Effector memory CD8-positive, alpha-beta T cell (primary cell): Measurements from ENCODE around the gene L3MBTL4.
"Not testable (repeated sequence)": the region's sequence is repeated elsewhere in the genome, so short reads cannot be mapped to it uniquely, and the experiment has no call there.

Source experiments
- ATAC-seq: fragments of 150-1000 bp; cut with Tn5 transposase; replicated peaks from 2 replicates; pipeline ENCODE4 v1.10.0; 2021; ENCODE audit warnings: mild to moderate bottlenecking, moderate library complexity
- DNase-seq, 3 experiments: peaks; one replicate each; pipeline ENCODE4 v3.0.0; 2021
- H3K27ac Mint-ChIP-seq, 2 donors: one replicate each; pipeline ENCODE4 v1.8.0; 2022; ENCODE audit warnings: mild to moderate bottlenecking in 2 of 2, mixed read lengths in 2 of 2, moderate library complexity in 2 of 2
- H3K27me3 Mint-ChIP-seq, 2 donors: one replicate each; pipeline ENCODE4 v1.8.0; 2022; ENCODE audit warnings: mixed read lengths in 2 of 2
- H3K36me3 Mint-ChIP-seq: one replicate; pipeline ENCODE4 v1.8.0; 2022; ENCODE audit warnings: mild to moderate bottlenecking, moderate library complexity, mixed read lengths; ENCODE audit not compliant: insufficient read depth
- H3K4me1 Mint-ChIP-seq, 2 donors: one replicate each; pipeline ENCODE4 v1.8.0; 2022; ENCODE audit warnings: low read depth in 2 of 2, mixed read lengths in 2 of 2
- H3K4me3 Mint-ChIP-seq, 2 donors: one replicate each; pipeline ENCODE4 v1.8.0; 2022; ENCODE audit warnings: mild to moderate bottlenecking in 2 of 2, mixed read lengths in 2 of 2, moderate library complexity in 2 of 2
- H3K9me3 Mint-ChIP-seq, 2 donors: one replicate each; pipeline ENCODE4 v1.8.0; 2022; ENCODE audit warnings: mixed read lengths in 2 of 2

Gene L3MBTL4

GRCh38 chr18:6199777-6200176 is 214.9 kb downstream of the L3MBTL4 start:
- H3K36me3 Mint-ChIP-seq: no peaks in the 10 kb centered on the region

DNA sequence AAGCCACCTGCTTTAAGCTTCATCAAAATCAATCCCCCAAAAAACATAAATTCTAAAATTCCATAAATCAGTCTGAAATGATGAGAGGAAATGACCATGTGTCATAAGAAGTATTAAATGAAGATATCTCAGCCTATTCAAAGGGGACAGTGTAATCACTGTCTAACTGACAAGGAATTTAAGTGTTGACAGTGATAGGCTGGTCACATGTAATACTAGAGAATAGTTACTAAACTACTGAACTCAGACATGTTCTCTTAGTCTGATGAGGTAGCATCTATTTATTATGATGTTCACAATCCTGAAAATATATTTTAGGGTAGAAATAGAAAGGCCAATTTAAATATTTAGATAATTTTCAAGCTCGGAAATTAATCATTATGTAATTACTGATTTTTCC is 216.1 kb downstream of the L3MBTL4 start:
- Mint-ChIP-seq H3K4me1 (no peaks in the 10 kb centered on the region), H3K27ac (no peak overlapping the region), H3K36me3 (no peaks in the 10 kb centered on the region), H3K27me3 (no peaks in the 10 kb centered on the region), H3K4me3 (no peak overlapping the region), H3K9me3 (peaks cover 16 to 27% of the 10 kb centered on the region in 2 donors)
- DNase-seq: no peak
- no peak for ATAC-seq

More at GRCh38 chr18:6199777-6200176, 214.9 kb downstream of the L3MBTL4 start:
- Mint-ChIP-seq H3K27ac (no peak overlapping the region), H3K9me3 (peaks cover 17 to 27% of the 10 kb centered on the region in 2 donors), H3K4me3 (no peak overlapping the region), H3K27me3 (no peaks in the 10 kb centered on the region), H3K4me1 (no peaks in the 10 kb centered on the region)
- ATAC-seq: no peak
- DNase-seq: no peak

- H3K4me3 Mint-ChIP-seq: no peak overlapping the region
- no peak for ATAC-seq
Measured at GRCh38 chr18:6194640-6195039, 220.1 kb downstream of the L3MBTL4 start.

GRCh38 chr18:6185782-6186181 is 228.9 kb downstream of the L3MBTL4 start:
- H3K4me1 Mint-ChIP-seq, H3K27ac Mint-ChIP-seq, H3K36me3 Mint-ChIP-seq, ATAC-seq, H3K4me3 Mint-ChIP-seq, H3K27me3 Mint-ChIP-seq, DNase-seq: not testable (repeated sequence)
- peaks cover 12 to 23% of the 10 kb centered on the region in 2 donors for H3K9me3 Mint-ChIP-seq

More at GRCh38 chr18:6194640-6195039, 220.1 kb downstream of the L3MBTL4 start:
- DNase-seq: no peak
- no peak overlapping the region for H3K27ac Mint-ChIP-seq
- no peaks in the 10 kb centered on the region for H3K4me1 Mint-ChIP-seq
- H3K27me3 Mint-ChIP-seq: no peaks in the 10 kb centered on the region
- H3K36me3 Mint-ChIP-seq: no peaks in the 10 kb centered on the region
- H3K9me3 Mint-ChIP-seq: peaks cover 11 to 16% of the 10 kb centered on the region in 2 donors

GRCh38 chr18:6174983-6175745 is 239.5 kb downstream of the L3MBTL4 start:
- Mint-ChIP-seq H3K27ac (no peak overlapping the region), H3K4me3 (no peak overlapping the region), H3K36me3 (no peaks in the 10 kb centered on the region), H3K9me3 (peaks cover 4 to 19% of the 10 kb centered on the region in 2 donors), H3K4me1 (no peaks in the 10 kb centered on the region), H3K27me3 (no peaks in the 10 kb centered on the region)
- ATAC-seq (no peak), DNase-seq (no peak)

DNA sequence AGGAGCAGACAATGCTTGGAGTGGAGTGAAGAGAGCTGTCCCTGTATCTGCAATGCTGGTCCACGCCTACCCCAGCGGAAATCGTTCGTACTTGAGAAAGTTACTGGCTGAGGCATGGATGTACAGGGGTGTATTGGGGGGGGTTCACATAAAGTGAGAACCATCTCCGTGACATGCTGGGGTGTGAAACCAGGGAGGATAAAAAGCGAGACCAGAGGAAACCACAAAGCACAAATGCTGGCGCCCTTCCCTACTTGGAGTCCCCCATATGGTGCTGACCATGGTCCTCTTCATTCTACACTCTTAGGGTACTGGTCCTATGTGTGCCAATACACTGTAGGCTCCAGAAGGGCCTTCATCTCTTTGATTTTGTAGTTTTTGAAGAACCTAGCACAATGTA is 244.1 kb downstream of the L3MBTL4 start:
- no peaks in the 10 kb centered on the region for H3K36me3 Mint-ChIP-seq
- H3K4me3 Mint-ChIP-seq: no peak overlapping the region
- no peaks in the 10 kb centered on the region for H3K4me1 Mint-ChIP-seq
- H3K9me3 Mint-ChIP-seq: peaks cover 5 to 30% of the 10 kb centered on the region in 2 donors
- ATAC-seq (no peak), DNase-seq (no peak)
- H3K27ac Mint-ChIP-seq: no peak overlapping the region
- H3K27me3 Mint-ChIP-seq: no peaks in the 10 kb centered on the region

DNA sequence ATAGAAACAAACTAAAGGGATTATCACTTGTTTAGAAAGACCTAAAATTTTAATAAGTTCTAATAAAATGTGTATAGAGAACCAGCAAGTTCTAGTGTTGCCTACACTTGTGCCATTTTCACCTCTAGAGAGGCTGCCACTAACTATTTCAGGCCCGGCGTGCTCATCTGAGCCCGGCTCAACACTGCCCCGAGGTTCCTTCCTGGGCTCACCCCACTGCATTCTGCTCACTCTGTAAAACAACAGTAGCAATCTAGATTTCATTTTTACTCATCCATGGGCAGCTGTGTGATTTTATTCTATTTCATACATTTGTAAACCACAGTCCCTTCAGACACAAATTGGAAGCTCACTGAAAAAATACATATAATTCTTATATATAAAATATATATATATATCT is 253.2 kb downstream of the L3MBTL4 start:
- ATAC-seq: no peak
- H3K4me3 Mint-ChIP-seq: no peak overlapping the region

GRCh38 chr18:6159426-6159825 is 255.3 kb downstream of the L3MBTL4 start:
- ATAC-seq: no peak
- H3K9me3 Mint-ChIP-seq: peaks cover 7 to 8% of the 10 kb centered on the region in 2 donors
- H3K27ac Mint-ChIP-seq: no peak overlapping the region
- no peaks in the 10 kb centered on the region for H3K27me3 Mint-ChIP-seq
- no peak for DNase-seq
- H3K36me3 Mint-ChIP-seq: no peaks in the 10 kb centered on the region
- no peak overlapping the region for H3K4me3 Mint-ChIP-seq
- no peaks in the 10 kb centered on the region for H3K4me1 Mint-ChIP-seq

More for the DNA sequence above, 253.2 kb downstream of the L3MBTL4 start:
- Mint-ChIP-seq H3K36me3 (no peaks in the 10 kb centered on the region), H3K27me3 (no peaks in the 10 kb centered on the region), H3K4me1 (no peaks in the 10 kb centered on the region), H3K27ac (no peak overlapping the region), H3K9me3 (peaks cover 7 to 12% of the 10 kb centered on the region in 2 donors)
- DNase-seq: no peak

GRCh38 chr18:6158958-6159357 is 255.8 kb downstream of the L3MBTL4 start:
- no peaks in the 10 kb centered on the region for H3K4me1 Mint-ChIP-seq
- no peak for ATAC-seq
- H3K9me3 Mint-ChIP-seq: peaks cover 7 to 8% of the 10 kb centered on the region in 2 donors
- DNase-seq: no peak
- H3K27ac Mint-ChIP-seq: no peak overlapping the region
- H3K27me3 Mint-ChIP-seq: no peaks in the 10 kb centered on the region
- no peak overlapping the region for H3K4me3 Mint-ChIP-seq
- no peaks in the 10 kb centered on the region for H3K36me3 Mint-ChIP-seq

- no peak for DNase-seq
- H3K9me3 Mint-ChIP-seq: peaks cover 0 to 6% of the 10 kb centered on the region in 2 donors
- no peaks in the 10 kb centered on the region for H3K4me1 Mint-ChIP-seq
- H3K27me3 Mint-ChIP-seq: no peaks in the 10 kb centered on the region
- H3K4me3 Mint-ChIP-seq: no peak overlapping the region
- no peak for ATAC-seq
- no peak overlapping the region for H3K27ac Mint-ChIP-seq
- no peaks in the 10 kb centered on the region for H3K36me3 Mint-ChIP-seq
Measured at GRCh38 chr18:6156446-6156845, 258.3 kb downstream of the L3MBTL4 start.

- H3K4me3 Mint-ChIP-seq: no peak overlapping the region
- no peaks in the 10 kb centered on the region for H3K36me3 Mint-ChIP-seq
- DNase-seq: no peak
- H3K27ac Mint-ChIP-seq: no peak overlapping the region
- H3K9me3 Mint-ChIP-seq: peaks cover 0 to 6% of the 10 kb centered on the region in 2 donors
- H3K4me1 Mint-ChIP-seq: no peaks in the 10 kb centered on the region
- ATAC-seq: no peak
- no peaks in the 10 kb centered on the region for H3K27me3 Mint-ChIP-seq
Measured at GRCh38 chr18:6155707-6156106, 259.0 kb downstream of the L3MBTL4 start.

DNA sequence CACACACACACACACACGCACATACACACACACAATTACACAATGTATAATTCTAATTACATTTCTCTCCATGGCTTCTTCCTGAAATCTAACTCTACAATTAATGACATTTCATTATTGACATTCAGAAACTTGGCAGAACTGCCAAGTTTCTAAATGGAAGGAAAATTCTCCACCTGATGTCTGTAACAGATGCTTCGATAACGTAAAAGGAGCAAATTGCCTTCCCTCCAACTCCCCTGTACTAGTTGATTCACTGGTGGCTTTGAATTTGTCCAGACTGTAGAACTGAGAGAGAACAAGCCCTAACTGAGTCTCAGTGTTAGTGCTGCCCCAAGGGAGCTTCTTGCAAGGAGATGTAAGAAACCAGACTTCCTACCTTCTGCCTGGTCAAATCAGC is 264.3 kb downstream of the L3MBTL4 start:
- H3K27me3 Mint-ChIP-seq: no peaks in the 10 kb centered on the region
- peaks cover 0 to 9% of the 10 kb centered on the region in 2 donors for H3K9me3 Mint-ChIP-seq
- ATAC-seq (no peak), DNase-seq (no peak)
- H3K27ac Mint-ChIP-seq: no peak overlapping the region
- H3K4me3 Mint-ChIP-seq: no peak overlapping the region
- H3K36me3 Mint-ChIP-seq: no peaks in the 10 kb centered on the region
- no peaks in the 10 kb centered on the region for H3K4me1 Mint-ChIP-seq

- no peak for DNase-seq
- no peak for ATAC-seq
- Mint-ChIP-seq H3K27ac (no peak overlapping the region), H3K27me3 (no peaks in the 10 kb centered on the region), H3K4me1 (no peaks in the 10 kb centered on the region), H3K36me3 (no peaks in the 10 kb centered on the region), H3K9me3 (peaks cover 0 to 7% of the 10 kb centered on the region in 2 donors), H3K4me3 (no peak overlapping the region)
Measured at GRCh38 chr18:6146307-6146661, 268.4 kb downstream of the L3MBTL4 start.

DNA sequence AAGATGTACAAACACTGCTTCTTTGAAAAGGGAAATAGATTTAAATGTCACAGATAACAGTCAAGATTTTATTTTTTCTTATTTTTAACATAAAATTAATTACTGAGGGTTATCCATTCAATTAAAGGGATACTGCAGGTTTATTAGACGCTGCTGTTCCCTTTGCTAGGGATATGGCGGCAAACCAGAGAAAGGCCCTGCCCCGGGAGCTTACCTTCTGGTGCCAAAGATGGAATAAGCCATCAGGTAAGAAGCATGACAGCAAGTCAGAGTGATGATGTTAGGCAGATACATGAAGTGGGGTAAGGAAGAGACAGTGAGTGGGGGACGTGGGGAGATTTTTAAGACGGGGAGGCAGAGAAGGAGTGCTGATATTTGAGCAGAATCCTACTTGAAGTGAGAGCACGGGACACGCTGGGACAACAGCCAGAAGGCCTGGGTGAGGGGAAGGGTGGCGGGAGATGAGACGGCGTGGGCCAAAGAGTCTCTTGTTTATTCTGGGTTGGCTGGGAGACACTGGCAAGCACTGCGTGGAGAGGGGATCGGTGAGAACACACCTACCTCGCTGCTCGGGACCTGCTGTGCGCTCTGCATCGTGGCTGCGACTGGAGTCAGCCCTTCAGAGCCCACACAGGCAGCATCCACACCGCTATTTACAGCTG is 268.9 kb downstream of the L3MBTL4 start:
- no peak overlapping the region for H3K27ac Mint-ChIP-seq
- no peaks in the 10 kb centered on the region for H3K27me3 Mint-ChIP-seq
- ATAC-seq (no peak), DNase-seq (no peak)
- H3K9me3 Mint-ChIP-seq: peaks cover 0 to 7% of the 10 kb centered on the region in 2 donors
- no peaks in the 10 kb centered on the region for H3K36me3 Mint-ChIP-seq
- no peaks in the 10 kb centered on the region for H3K4me1 Mint-ChIP-seq
- no peak overlapping the region for H3K4me3 Mint-ChIP-seq
